Glutamatergic neuron (in vitro differentiated cells): Measurements from ENCODE around the gene EIF4A3. TPM values are rescaled to one million over a fixed set of nuclear protein-coding genes. Genes with fewer than 3 reads are reported as not detected.

Experiments
- DNase-seq: peaks from one replicate; pipeline ENCODE4 v3.0.0; 2022
- H3K27ac Mint-ChIP-seq: one replicate; pipeline ENCODE4 v1.8.0; 2020; ENCODE audit warnings: mild to moderate bottlenecking, mixed read lengths, inconsistent platforms; ENCODE audit not compliant: unreplicated experiment
- H3K27me3 Mint-ChIP-seq: one replicate; pipeline ENCODE4 v1.8.0; 2020; ENCODE audit warnings: mild to moderate bottlenecking, moderate library complexity, mixed read lengths, inconsistent platforms; ENCODE audit not compliant: unreplicated experiment
- H3K36me3 Mint-ChIP-seq: one replicate; pipeline ENCODE4 v1.8.0; 2020; ENCODE audit warnings: mild to moderate bottlenecking, mixed read lengths, inconsistent platforms; ENCODE audit not compliant: unreplicated experiment
- H3K4me1 Mint-ChIP-seq: one replicate; pipeline ENCODE4 v1.8.0; 2020; ENCODE audit warnings: mild to moderate bottlenecking, low read depth, mixed read lengths, inconsistent platforms; ENCODE audit not compliant: unreplicated experiment
- H3K4me3 Mint-ChIP-seq: one replicate; pipeline ENCODE4 v1.8.0; 2020; ENCODE audit warnings: mild to moderate bottlenecking, mixed read lengths, inconsistent platforms; ENCODE audit not compliant: unreplicated experiment
- H3K9me3 Mint-ChIP-seq: one replicate; pipeline ENCODE4 v1.8.0; 2020; ENCODE audit warnings: mild to moderate bottlenecking, moderate library complexity, mixed read lengths, inconsistent platforms; ENCODE audit not compliant: unreplicated experiment
- CTCF ChIP-seq: fragments of 200-600 bp; sonication (generic); IDR thresholded peaks from one replicate; pipeline ENCODE4 v1.5.0; 2021; ENCODE audit not compliant: partially characterized antibody, unreplicated experiment
- total RNA-seq: library from RNA; stranded (reverse); fragmentation: NEBNext Ultra II Directional; extraction: Animal tissue kit (Norgen Biotek cat#: 25700); gene quantifications from one replicate; pipeline ENCODE4 v1.2.1, GENCODE V29; 2021; ENCODE audit not compliant: unreplicated experiment

EIF4A3 gene
- total RNA-seq, 1 donor from 2014 or later: 110 TPM

- peaks cover 7% of the 10 kb centered on the region for H3K36me3 Mint-ChIP-seq
- DNase-seq: no peak
- H3K4me1 Mint-ChIP-seq: peaks cover 2% of the 10 kb centered on the region
- H3K27ac Mint-ChIP-seq: no peak overlapping the region
- no peak for TF ChIP-seq CTCF
- H3K9me3 Mint-ChIP-seq: no peaks in the 10 kb centered on the region
- peaks cover 7% of the 10 kb centered on the region for H3K27me3 Mint-ChIP-seq
- H3K4me3 Mint-ChIP-seq: no peak overlapping the region
Measured at GRCh38 chr17:80169107-80169506, 22.2 kb upstream of the EIF4A3 start.

- Mint-ChIP-seq H3K4me1 (peaks cover 2% of the 10 kb centered on the region), H3K9me3 (no peaks in the 10 kb centered on the region), H3K4me3 (no peak overlapping the region), H3K27me3 (peaks cover 7% of the 10 kb centered on the region), H3K27ac (no peak overlapping the region), H3K36me3 (peaks cover 7% of the 10 kb centered on the region)
- no peak for TF ChIP-seq CTCF
- no peak for DNase-seq
Measured at GRCh38 chr17:80168371-80168770, 21.4 kb upstream of the EIF4A3 start.

GRCh38 chr17:80166446-80166845 is 19.5 kb upstream of the EIF4A3 start:
- peaks cover 7% of the 10 kb centered on the region for H3K36me3 Mint-ChIP-seq
- no peak overlapping the region for H3K4me3 Mint-ChIP-seq
- no peak overlapping the region for H3K27ac Mint-ChIP-seq
- DNase-seq: no peak
- H3K4me1 Mint-ChIP-seq: peaks cover 4% of the 10 kb centered on the region
- TF ChIP-seq CTCF: no peak
- H3K9me3 Mint-ChIP-seq: peaks cover 2% of the 10 kb centered on the region
- peaks cover 7% of the 10 kb centered on the region for H3K27me3 Mint-ChIP-seq

- Mint-ChIP-seq H3K27ac (no peak overlapping the region), H3K36me3 (peaks cover 5% of the 10 kb centered on the region), H3K4me1 (peaks cover 23% of the 10 kb centered on the region), H3K4me3 (no peak overlapping the region), H3K27me3 (peaks cover 7% of the 10 kb centered on the region), H3K9me3 (peaks cover 4% of the 10 kb centered on the region)
- TF ChIP-seq CTCF: no peak
- DNase-seq: no peak
Measured at GRCh38 chr17:80164185-80164584, 17.3 kb upstream of the EIF4A3 start.

GRCh38 chr17:80163336-80163735 is 16.4 kb upstream of the EIF4A3 start:
- H3K9me3 Mint-ChIP-seq: peaks cover 4% of the 10 kb centered on the region
- DNase-seq: no peak
- no peak overlapping the region for H3K4me3 Mint-ChIP-seq
- no peak overlapping the region for H3K27ac Mint-ChIP-seq
- peaks cover 3% of the 10 kb centered on the region for H3K27me3 Mint-ChIP-seq
- no peaks in the 10 kb centered on the region for H3K36me3 Mint-ChIP-seq
- peaks cover 23% of the 10 kb centered on the region for H3K4me1 Mint-ChIP-seq
- TF ChIP-seq CTCF: no peak
